HUES64 (cell line): Measurements from ENCODE around the gene SRRM1.
"Not testable (repeated sequence)": the region's sequence is repeated elsewhere in the genome, so short reads cannot be mapped to it uniquely, and the experiment has no call there.

ENCODE experiments used
- H3K27ac ChIP-seq: 2 replicates; pipeline ENCODE4 v1.7.0; 2013; ENCODE audit warnings: low read depth, low read length, inconsistent platforms
- H3K27me3 ChIP-seq: 2 replicates; pipeline ENCODE4 v1.6.1; 2013; ENCODE audit warnings: mild to moderate bottlenecking, low read length; ENCODE audit not compliant: insufficient read depth
- H3K36me3 ChIP-seq: 2 replicates; pipeline ENCODE4 v1.6.1; 2013; ENCODE audit warnings: mild to moderate bottlenecking, low read length; ENCODE audit not compliant: insufficient read depth
- H3K4me1 ChIP-seq: 2 replicates; pipeline ENCODE4 v1.6.1; 2013; ENCODE audit warnings: mild to moderate bottlenecking, low read length, moderate library complexity; ENCODE audit not compliant: insufficient read depth
- H3K4me3 ChIP-seq: 2 replicates; pipeline ENCODE4 v1.5.1; 2013; ENCODE audit warnings: mild to moderate bottlenecking, low read length, moderate library complexity
- H3K9ac ChIP-seq: 2 replicates; pipeline ENCODE4 v1.6.1; 2013; ENCODE audit warnings: mild to moderate bottlenecking, low read depth, low read length
- H3K9me3 ChIP-seq: 2 replicates; pipeline ENCODE4 v1.6.1; 2013; ENCODE audit warnings: low read depth, low read length; ENCODE audit not compliant: insufficient read depth
- WGBS: fragments of 150-250, 120-280 bp; methylation state at CpG from one replicate; pipeline ENCODE4 v1.1.7; 2013; ENCODE audit warnings: missing lambda C conversion rate; 5-methylcytosine and 5-hydroxymethylcytosine counted together

The SRRM1 gene

DNA sequence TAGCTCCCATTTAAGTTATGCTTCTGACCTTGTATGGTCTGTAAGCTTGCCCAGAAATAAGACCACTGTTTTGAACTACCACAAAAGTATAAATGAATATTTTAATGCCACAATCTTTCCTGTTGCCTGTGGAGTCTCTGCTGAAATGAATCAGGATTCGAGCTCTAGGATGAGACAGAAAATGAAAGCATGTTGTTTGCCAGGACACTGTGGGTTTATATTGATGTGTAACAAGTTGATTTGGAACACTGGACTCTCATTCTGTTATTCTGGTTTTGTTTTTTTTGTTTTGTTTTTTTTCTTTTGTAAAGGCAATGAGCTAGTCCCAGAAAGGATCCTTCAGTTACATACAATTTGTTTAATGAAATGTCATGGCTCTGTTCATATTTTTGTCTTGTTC, 29.6 kb downstream of the SRRM1 start:
- H3K27ac ChIP-seq, H3K4me1 ChIP-seq, H3K27me3 ChIP-seq, H3K4me3 ChIP-seq, H3K9ac ChIP-seq, H3K9me3 ChIP-seq: not testable (repeated sequence)
- H3K36me3 ChIP-seq, result peaks cover 90% of the 10 kb centered on the region
- 96% methylated on average over 1 of the region's 1 CpG for WGBS

DNA sequence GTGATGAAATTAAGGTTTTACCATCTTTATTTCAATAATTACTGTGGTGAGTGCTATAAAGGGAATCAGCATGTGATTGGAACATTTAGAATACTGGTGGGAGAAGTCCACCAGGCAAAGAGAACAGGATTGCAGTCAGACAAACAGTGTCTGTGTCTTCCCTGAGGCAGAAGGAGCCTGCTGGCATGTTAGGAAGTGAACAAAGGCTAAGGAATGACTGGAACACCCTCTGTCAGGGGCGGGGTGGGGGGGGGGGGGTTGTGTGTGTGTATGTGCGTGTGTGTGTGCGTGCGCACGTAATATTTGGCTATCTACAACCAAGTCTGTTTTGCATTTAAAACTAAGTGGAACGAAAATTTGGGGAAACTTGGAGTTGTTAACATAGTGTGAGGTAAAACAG, 30.2 kb downstream of the SRRM1 start:
- H3K36me3 ChIP-seq, result peaks cover 87% of the 10 kb centered on the region
- no peaks in the 10 kb centered on the region for H3K4me1 ChIP-seq
- no peaks in the 10 kb centered on the region for H3K9me3 ChIP-seq
- H3K4me3 ChIP-seq, result no peak overlapping the region
- H3K27ac ChIP-seq, result no peak overlapping the region
- WGBS, result 97% methylated on average over 6 of the region's 6 CpGs
- H3K9ac ChIP-seq, result no peak overlapping the region
- H3K27me3 ChIP-seq, result no peaks in the 10 kb centered on the region

DNA sequence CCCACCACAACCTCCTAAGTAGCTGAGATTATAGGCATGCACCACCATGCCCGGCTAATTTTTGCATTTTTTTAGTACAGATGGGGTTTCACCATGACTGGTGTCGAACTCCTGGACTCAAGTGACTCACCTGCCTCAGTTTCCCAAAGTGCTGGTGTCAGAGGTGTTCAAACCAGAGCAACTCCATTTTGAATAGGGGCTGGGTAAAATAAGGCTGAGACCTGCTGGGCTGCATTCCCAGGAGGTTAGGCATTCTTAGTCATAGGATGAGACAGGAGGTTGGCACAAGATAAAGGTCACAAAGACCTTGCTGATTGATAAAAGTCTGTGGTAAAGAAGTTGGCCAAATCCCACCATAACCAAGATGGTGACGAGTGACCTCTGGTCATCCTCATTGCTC, 35.3 kb downstream of the SRRM1 start:
- H3K9me3 ChIP-seq, H3K4me3 ChIP-seq, H3K9ac ChIP-seq, H3K27ac ChIP-seq, H3K4me1 ChIP-seq, H3K27me3 ChIP-seq: not testable (repeated sequence)
- peaks cover 36% of the 10 kb centered on the region for H3K36me3 ChIP-seq
- 94% methylated on average over 2 of the region's 3 CpGs for WGBS

DNA sequence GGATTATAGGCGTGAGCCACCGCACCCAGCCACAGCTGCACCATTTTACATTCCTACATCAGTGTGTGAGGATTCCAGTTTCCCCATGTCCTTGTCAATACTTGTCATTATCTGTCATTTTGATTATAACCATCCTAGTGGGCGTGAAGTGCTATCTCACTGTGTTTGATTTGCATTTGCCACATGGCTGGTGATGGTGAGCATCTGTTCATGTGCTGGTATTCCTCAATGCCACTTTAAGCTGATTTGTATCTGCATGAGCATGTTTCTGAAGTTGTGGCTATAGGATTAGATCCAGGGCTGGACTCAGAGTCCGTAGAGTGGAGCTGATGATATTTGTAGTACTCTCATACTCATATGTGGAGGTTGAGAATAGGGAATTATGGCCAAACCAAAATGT, 36.6 kb downstream of the SRRM1 start:
- peaks cover 23% of the 10 kb centered on the region for H3K36me3 ChIP-seq
- H3K4me1 ChIP-seq, result no peaks in the 10 kb centered on the region
- no peak overlapping the region for H3K9ac ChIP-seq
- no peak overlapping the region for H3K4me3 ChIP-seq
- H3K27me3 ChIP-seq, result no peaks in the 10 kb centered on the region
- H3K27ac ChIP-seq, result no peak overlapping the region
- 90% methylated on average over 4 of the region's 4 CpGs for WGBS
- no peaks in the 10 kb centered on the region for H3K9me3 ChIP-seq

DNA sequence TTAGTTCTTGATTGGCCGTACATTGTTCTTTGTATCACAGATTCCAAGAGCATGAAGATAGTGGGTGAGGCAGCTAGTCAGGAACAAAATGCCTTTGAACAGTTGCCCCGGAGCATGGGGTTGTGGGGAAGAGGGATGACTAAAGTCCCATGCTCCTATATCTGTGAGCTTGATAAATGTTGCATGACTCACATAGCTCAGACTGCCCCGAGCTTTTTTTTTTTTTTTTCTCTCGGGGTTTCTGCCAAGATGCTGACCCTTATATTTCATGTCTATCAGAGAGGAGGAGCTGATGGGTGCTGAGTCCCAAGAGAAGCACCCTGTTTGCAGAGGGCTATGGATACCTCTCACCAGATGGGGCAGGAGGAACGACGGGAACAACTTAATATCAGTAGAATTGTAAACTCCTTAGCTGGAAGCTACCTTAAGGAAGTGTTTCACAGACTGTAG, 40.6 kb downstream of the SRRM1 start:
- H3K9me3 ChIP-seq, result no peaks in the 10 kb centered on the region
- H3K9ac ChIP-seq, result no peak overlapping the region

DNA sequence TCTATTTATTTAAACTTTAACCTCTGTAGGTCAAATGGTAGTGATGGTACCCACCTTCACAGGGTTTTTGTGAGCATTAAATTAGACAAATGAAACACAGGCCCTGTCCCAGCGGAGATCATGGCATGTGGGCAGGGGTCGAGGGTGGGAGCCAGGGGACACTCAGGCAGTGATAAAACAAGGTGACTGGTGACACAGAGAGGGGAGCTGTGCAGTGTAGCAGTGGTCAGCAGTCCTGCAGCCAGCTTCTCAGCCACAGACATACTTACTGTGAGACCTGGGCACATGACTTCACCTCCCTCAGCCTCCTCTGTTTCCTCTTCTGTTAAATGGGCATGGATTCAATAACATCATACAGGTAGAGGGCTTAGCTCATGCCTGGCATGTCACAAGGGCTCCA, 44.9 kb downstream of the SRRM1 start:
- WGBS, result 90% methylated on average over 2 of the region's 2 CpGs
- no peak overlapping the region for H3K27ac ChIP-seq
- no peaks in the 10 kb centered on the region for H3K27me3 ChIP-seq
- H3K36me3 ChIP-seq, result no peaks in the 10 kb centered on the region
- 0 out of 2 replicates have a peak, but pooled peaks cover 5% of the 10 kb centered on the region for H3K9me3 ChIP-seq
- no peak overlapping the region for H3K9ac ChIP-seq
- H3K4me3 ChIP-seq, result no peak overlapping the region
- H3K4me1 ChIP-seq, result no peaks in the 10 kb centered on the region

More for the DNA sequence above, 40.6 kb downstream of the SRRM1 start:
- no peaks in the 10 kb centered on the region for H3K36me3 ChIP-seq
- no peak overlapping the region for H3K4me3 ChIP-seq
- H3K4me1 ChIP-seq, result no peaks in the 10 kb centered on the region
- WGBS, result 82% methylated on average over 5 of the region's 6 CpGs
- no peaks in the 10 kb centered on the region for H3K27me3 ChIP-seq
- no peak overlapping the region for H3K27ac ChIP-seq

DNA sequence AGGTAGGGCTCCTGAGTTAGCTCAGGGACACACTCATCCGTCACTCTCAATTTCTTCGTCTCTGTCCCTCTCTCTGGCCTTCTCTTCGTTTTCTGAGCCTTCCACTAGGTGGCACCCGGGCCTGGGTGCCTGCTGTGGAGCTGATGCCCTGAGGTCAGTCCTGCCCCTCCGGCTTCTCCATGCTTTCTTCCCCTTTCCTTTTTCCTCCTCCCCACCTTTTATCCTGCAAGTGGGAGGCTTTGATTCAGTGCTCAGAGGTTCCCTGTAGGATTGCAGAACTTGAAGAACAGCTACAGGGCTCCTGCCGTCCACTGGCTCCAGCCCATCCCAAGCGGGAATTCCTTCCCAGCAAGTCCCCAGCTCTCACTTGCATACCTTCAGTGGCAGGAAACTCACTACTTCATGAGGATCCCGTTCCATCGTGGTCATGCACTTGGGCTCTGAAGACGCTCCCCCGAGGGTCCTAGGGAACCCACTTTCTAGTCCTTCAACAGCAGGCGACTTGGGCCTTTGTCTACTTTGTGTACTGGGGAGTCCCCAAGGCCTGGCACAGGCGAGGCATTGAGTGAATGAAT, 45.6 kb downstream of the SRRM1 start:
- Histone ChIP-seq H3K27ac (no peak overlapping the region), H3K4me3 (no peak overlapping the region), H3K36me3 (no peaks in the 10 kb centered on the region), H3K9ac (no peak overlapping the region), H3K4me1 (no peaks in the 10 kb centered on the region), H3K27me3 (no peaks in the 10 kb centered on the region), H3K9me3 (0 out of 2 replicates have a peak, but pooled peaks cover 5% of the 10 kb centered on the region)
- WGBS, result 50% methylated on average over 13 of the region's 13 CpGs

DNA sequence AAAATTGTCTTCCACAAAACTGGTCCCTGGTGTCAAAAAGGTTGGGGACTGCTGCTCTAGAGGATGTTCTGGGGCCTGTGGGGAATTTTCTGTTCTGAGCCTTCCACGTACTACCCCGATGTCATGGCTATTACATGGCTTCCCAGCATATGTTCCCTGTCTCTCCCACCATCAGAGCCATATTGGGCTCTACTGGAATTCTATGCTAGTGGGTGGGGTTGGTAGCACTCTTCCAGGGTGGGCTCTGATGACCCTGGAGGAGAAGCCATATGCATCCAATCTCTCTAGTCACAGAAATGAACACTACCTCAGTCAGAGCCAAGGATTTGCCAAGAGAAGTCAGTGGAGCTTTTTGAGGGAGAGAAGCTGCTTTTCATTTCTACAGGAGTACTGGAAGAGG, 47.9 kb downstream of the SRRM1 start:
- 0 out of 2 replicates have a peak, but pooled peaks cover 5% of the 10 kb centered on the region for H3K9me3 ChIP-seq
- no peaks in the 10 kb centered on the region for H3K36me3 ChIP-seq
- H3K9ac ChIP-seq, result no peak overlapping the region
- WGBS, result 58% methylated on average over 2 of the region's 2 CpGs
- H3K4me3 ChIP-seq, result no peak overlapping the region
- H3K27ac ChIP-seq, result no peak overlapping the region
- H3K4me1 ChIP-seq, result no peaks in the 10 kb centered on the region
- no peaks in the 10 kb centered on the region for H3K27me3 ChIP-seq

DNA sequence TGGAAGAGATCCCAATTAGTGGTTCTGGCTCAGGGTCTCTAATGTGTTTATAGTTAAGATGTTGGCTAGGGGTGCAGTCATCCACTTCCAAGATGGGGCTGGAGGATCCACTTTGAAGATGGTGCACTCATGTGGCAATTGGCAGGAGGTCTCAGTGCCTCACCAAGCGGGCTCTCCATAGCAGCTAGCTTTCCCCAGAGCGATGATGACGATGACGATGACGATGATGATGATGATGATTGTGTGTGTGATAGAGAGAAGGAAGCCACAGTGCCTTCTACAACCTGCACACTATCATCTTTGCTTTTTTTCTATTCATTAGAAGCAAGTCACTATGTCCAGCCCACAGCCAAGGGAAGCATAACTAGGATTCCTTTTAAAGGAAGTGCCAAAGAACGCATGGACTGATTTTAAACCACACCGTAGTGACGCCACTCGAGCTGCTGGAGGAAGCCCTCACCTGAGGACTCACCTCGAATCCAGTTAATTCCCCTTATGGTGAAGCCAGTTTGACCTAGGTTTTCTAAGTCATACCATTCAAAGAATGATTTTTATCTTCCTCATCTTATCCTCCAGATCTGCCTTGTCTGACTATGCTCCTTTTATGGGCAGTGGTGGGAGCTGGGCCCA, 49.4 kb downstream of the SRRM1 start:
- H3K4me3 ChIP-seq, result no peak overlapping the region
- 96% methylated on average over 10 of the region's 10 CpGs for WGBS
- no peak overlapping the region for H3K9ac ChIP-seq
- H3K9me3 ChIP-seq, result 0 out of 2 replicates have a peak, but pooled peaks cover 5% of the 10 kb centered on the region
- no peaks in the 10 kb centered on the region for H3K4me1 ChIP-seq
- no peaks in the 10 kb centered on the region for H3K27me3 ChIP-seq
- no peak overlapping the region for H3K27ac ChIP-seq
- H3K36me3 ChIP-seq, result no peaks in the 10 kb centered on the region

DNA sequence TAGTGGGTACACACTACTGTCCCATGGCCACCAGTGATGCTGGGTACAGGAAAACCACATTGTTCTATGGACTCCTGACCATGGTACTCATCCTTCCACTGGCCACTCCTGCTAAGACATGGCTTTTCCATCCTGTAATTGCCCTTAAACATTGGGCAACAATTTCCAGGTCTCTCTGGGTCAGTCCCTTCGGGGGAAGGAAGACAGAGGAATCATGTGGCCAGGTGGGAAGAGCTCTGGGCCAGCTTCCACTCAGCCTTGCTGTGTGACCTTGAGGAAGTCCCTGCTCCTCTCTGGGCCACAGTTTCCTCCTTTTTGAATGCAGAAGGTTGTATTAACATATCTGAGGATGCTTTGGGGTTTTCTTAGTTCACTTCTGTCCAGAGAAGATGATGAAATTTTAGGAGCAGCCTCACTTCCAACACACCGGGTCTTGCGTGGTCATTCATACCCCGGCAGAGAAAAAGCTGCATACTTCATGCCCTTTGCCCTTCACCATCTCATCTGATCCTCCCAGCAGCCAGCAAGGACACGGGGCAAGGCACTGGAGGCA, 50.8 kb downstream of the SRRM1 start:
- H3K36me3 ChIP-seq, result no peaks in the 10 kb centered on the region
- no peak overlapping the region for H3K4me3 ChIP-seq
- WGBS, result 89% methylated on average over 5 of the region's 5 CpGs
- no peak overlapping the region for H3K27ac ChIP-seq
- H3K9ac ChIP-seq, result no peak overlapping the region
- no peaks in the 10 kb centered on the region for H3K27me3 ChIP-seq
- no peaks in the 10 kb centered on the region for H3K4me1 ChIP-seq
- H3K9me3 ChIP-seq, result 0 out of 2 replicates have a peak, but pooled peaks cover 5% of the 10 kb centered on the region

DNA sequence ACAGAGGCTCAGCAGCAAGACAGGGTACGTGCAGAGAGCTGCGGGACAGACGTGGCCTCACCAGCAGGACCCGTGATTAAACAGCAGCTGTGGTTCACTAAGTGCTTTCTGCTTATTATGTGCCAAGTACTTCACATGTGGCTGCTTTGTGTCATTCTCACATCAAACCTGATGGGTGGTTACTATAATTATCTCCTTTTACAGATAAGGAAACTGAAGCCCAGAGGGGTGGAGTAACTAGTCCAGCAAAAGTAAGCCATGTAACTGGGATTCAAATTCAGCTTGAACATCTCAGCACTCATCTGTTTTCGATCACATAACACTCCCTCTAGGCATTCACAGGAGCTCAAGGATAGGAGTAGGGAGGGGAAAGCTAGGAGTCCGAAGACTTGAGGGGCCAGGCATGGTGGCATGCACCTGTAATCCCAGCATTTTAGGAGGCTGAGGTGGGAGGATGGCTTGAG, 51.3 kb downstream of the SRRM1 start:
- Histone ChIP-seq H3K4me3 (no peak overlapping the region), H3K27me3 (no peaks in the 10 kb centered on the region), H3K9me3 (0 out of 2 replicates have a peak, but pooled peaks cover 5% of the 10 kb centered on the region), H3K27ac (no peak overlapping the region), H3K4me1 (no peaks in the 10 kb centered on the region), H3K9ac (no peak overlapping the region), H3K36me3 (no peaks in the 10 kb centered on the region)
- WGBS, result 88% methylated on average over 5 of the region's 6 CpGs
